Heart left ventricle (tissue), 13 donors: ENCODE measurements around the gene SKP1.
"Not testable (repeated sequence)": the region's sequence is repeated elsewhere in the genome, so short reads cannot be mapped to it uniquely, and the experiment has no call there.

Experiments used
- POLR2A ChIP-seq, 2 donors: fragments of 450-650 bp; IDR thresholded peaks; one replicate each; pipeline ENCODE4 v1.6.1; 2017; ENCODE audit warnings: antibody characterized with exemption in 2 of 2, mild to moderate bottlenecking in 2 of 2, moderate library complexity in 2 of 2
- TF ChIP-seq, protein P1 (sequence below), 12 donors: fragments of 200-600 bp; sonication (generic) in 4 of 12; IDR thresholded peaks; one replicate each; pipeline versions ENCODE4 v1.5.0 to v1.8.0; 2018 to 2022; ENCODE audit warnings: antibody characterized with exemption in 12 of 12, mild to moderate bottlenecking in 5 of 12
- donor health status: ischemic (EF 13 %, LVEDD 7.1; RV severe dilation, severe dysfunction).
- donor health status: DM: no; HTN: yes; CAD: no.
- donor health status: DM: no; HTN: no; CAD: no.
- donor health status: ischemic (EF 25% LVEDD 6.9; RV normal size, moderate dysfunction).
- donor health status: ischemic (EF 25% LVEDD 5.7; RV mildly dilated, moderate dysfunction).
- donor health status: ischemic (EF 35%, LVEDD 5.7; RV mildly dilated, moderate dysfunction).
- donor health status: nonischemic (EF 11% LVEDD 7.7; RV severe dilation, severe dysfunction).
- donor health status: DM: yes; HTN: yes; CAD: no.
- donor health status: PGD.
- donor health status: ischemic (EF 29% LVEDD 5.4; RV normal size, mild dysfunction).
- donor health status: nonischemic (EF 23%, LVEDD 6.1; RV moderate dilation, normal function).

DNA sequence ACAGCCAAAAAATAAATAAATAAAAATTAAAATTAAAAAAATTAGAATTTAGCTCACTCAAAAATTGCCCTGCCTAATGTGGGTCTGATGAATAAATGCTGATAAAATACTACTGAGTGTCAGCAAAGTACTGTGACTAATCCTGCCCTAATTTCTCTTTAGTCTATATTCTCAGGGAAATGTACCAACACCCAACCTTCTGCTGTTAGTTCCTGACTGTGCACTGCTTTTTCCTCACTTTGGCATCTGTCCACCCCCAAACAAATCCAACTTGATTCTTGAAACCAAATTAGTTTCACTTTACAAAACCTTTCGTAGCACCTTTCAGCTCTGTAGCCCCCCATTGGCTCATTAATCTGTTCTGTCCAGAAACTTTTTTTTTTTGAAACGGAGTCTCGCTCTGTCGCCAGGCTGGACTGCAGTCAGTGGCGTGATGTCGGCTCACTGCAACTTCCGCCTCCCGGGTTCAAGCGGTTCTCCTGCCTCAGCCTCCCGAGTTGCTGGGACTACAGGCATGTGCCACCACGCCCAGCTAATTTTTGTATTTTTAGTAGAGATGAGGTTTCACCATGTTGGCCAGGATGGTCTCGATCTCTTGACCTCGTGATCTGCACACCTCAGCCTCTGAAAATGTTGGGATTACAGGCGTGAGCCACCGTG lies 24.4 kb downstream of the SKP1 start:
- TF ChIP-seq, protein P1, sequence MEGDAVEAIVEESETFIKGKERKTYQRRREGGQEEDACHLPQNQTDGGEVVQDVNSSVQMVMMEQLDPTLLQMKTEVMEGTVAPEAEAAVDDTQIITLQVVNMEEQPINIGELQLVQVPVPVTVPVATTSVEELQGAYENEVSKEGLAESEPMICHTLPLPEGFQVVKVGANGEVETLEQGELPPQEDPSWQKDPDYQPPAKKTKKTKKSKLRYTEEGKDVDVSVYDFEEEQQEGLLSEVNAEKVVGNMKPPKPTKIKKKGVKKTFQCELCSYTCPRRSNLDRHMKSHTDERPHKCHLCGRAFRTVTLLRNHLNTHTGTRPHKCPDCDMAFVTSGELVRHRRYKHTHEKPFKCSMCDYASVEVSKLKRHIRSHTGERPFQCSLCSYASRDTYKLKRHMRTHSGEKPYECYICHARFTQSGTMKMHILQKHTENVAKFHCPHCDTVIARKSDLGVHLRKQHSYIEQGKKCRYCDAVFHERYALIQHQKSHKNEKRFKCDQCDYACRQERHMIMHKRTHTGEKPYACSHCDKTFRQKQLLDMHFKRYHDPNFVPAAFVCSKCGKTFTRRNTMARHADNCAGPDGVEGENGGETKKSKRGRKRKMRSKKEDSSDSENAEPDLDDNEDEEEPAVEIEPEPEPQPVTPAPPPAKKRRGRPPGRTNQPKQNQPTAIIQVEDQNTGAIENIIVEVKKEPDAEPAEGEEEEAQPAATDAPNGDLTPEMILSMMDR (IDR thresholded peaks at IDR 0.05): not testable (repeated sequence)
- TF ChIP-seq POLR2A (IDR thresholded peaks at IDR 0.05): not testable (repeated sequence)
